ENCODE data around the gene TOM1L2.

TOM1L2 gene

DNA sequence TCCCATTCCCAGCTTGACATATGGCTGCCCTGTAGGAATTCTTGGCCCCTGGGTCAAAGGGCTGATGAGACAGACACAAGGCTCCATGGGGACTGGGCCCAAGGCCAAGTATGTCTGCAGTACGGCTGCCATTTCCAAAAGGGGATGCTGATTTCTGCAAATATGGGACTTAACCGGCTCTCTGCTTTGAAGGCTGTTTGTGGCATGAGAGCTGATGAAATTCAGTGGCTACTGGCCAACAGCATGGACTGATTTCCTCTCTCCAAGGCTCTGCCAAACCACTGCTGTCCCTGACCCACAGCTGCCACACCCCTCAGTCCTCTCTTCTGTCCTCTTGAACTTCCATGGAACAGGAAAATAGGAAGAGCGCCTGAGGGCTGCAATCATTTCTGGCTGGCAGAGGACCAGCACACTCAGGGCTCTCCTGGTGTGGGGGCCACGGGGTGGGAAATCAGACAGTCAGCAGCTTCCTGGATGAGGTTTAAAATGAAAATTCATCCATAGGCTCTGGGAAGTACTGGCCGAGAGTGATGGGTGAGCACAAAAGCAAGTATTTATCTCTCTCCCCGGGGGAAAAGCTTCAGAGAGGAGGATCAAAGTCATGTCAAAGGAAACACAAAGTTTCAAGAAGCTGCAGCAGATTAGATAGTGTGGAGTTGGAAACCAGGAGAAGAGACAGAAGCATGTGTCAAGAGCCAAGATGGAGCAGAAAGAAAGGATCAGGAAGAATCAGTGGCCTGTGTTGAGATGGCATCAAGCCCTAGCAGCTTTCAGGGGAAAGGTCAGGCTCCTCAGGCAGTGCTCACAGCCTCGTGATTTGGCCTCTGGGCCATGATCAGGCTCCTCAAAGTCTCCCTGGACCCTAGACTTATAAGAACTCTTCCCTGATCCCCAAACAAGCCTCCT is 71.3 kb downstream of the TOM1L2 start:
- TF ChIP-seq TCF12 (IDR thresholded peaks at IDR 0.05; ENCODE audit: low read depth), result peak; percentile 63; the same call in 1 of the 2 replicates
- TF ChIP-seq CREB1 (IDR thresholded peaks at IDR 0.05; ENCODE audit: low read depth), result no peak
- TF ChIP-seq, protein P1, sequence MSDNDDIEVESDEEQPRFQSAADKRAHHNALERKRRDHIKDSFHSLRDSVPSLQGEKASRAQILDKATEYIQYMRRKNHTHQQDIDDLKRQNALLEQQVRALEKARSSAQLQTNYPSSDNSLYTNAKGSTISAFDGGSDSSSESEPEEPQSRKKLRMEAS (IDR thresholded peaks at IDR 0.05), result peak; percentile 24; the same call in 1 of the 2 replicates
- TF ChIP-seq FOXM1 (IDR thresholded peaks at IDR 0.05; ENCODE audit: borderline replicate concordance, low read depth), result peak; percentile 72; the same call in 1 of the 2 replicates
- TF ChIP-seq, protein P2, sequence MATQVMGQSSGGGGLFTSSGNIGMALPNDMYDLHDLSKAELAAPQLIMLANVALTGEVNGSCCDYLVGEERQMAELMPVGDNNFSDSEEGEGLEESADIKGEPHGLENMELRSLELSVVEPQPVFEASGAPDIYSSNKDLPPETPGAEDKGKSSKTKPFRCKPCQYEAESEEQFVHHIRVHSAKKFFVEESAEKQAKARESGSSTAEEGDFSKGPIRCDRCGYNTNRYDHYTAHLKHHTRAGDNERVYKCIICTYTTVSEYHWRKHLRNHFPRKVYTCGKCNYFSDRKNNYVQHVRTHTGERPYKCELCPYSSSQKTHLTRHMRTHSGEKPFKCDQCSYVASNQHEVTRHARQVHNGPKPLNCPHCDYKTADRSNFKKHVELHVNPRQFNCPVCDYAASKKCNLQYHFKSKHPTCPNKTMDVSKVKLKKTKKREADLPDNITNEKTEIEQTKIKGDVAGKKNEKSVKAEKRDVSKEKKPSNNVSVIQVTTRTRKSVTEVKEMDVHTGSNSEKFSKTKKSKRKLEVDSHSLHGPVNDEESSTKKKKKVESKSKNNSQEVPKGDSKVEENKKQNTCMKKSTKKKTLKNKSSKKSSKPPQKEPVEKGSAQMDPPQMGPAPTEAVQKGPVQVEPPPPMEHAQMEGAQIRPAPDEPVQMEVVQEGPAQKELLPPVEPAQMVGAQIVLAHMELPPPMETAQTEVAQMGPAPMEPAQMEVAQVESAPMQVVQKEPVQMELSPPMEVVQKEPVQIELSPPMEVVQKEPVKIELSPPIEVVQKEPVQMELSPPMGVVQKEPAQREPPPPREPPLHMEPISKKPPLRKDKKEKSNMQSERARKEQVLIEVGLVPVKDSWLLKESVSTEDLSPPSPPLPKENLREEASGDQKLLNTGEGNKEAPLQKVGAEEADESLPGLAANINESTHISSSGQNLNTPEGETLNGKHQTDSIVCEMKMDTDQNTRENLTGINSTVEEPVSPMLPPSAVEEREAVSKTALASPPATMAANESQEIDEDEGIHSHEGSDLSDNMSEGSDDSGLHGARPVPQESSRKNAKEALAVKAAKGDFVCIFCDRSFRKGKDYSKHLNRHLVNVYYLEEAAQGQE (IDR thresholded peaks at IDR 0.05; ENCODE audit: low read depth), result no peak
- no peak for TF ChIP-seq RAD21 (IDR thresholded peaks at IDR 0.05; ENCODE audit: low read depth)
- TF ChIP-seq CEBPB (IDR thresholded peaks at IDR 0.05), result peak; percentile 76
- no peak for TF ChIP-seq EGR1 (IDR thresholded peaks at IDR 0.05)
- TF ChIP-seq, protein P3, sequence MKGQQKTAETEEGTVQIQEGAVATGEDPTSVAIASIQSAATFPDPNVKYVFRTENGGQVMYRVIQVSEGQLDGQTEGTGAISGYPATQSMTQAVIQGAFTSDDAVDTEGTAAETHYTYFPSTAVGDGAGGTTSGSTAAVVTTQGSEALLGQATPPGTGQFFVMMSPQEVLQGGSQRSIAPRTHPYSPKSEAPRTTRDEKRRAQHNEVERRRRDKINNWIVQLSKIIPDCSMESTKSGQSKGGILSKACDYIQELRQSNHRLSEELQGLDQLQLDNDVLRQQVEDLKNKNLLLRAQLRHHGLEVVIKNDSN (IDR thresholded peaks at IDR 0.05), result no peak
- TF ChIP-seq ZBTB7A (IDR thresholded peaks at IDR 0.05; ENCODE audit: low read depth), result no peak
- TF ChIP-seq EP300 (IDR thresholded peaks at IDR 0.05; ENCODE audit: borderline replicate concordance), result peak; percentile 68; the same call in 1 of the 2 replicates
- TF ChIP-seq TEAD4 (IDR thresholded peaks at IDR 0.05), result peak; percentile 69
- TF ChIP-seq YY1 (IDR thresholded peaks at IDR 0.05; ENCODE audit: low read depth), result peak; percentile 76
- TF ChIP-seq NFIC (IDR thresholded peaks at IDR 0.05), result peak; percentile 93
- no peak for TF ChIP-seq TAF1 (IDR thresholded peaks at IDR 0.05; ENCODE audit: low read depth)

DNA sequence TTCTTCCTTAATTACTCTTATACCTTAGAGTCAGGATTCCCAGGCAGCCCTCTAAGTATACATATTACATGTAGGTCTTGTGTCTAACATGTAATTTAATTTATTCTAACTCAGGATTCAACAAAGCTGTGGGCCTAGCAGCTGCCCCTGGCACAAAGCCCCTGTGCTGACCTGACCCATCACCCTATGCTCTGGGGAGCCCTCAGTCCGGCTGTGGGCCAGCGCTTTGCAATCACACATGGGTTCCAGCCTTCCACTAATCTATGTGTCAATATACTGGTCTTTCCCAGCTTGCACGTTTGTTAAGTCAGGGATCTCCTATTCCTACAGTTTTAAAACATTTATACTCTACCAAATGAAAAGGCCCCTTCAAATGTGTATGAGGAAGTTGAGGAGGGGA is 72.7 kb downstream of the TOM1L2 start:
- TF ChIP-seq, protein P2 (IDR thresholded peaks at IDR 0.05; ENCODE audit: low read depth), result no peak
- TF ChIP-seq YY1 (IDR thresholded peaks at IDR 0.05; ENCODE audit: low read depth) (no peak), CEBPB (IDR thresholded peaks at IDR 0.05) (no peak), NFIC (IDR thresholded peaks at IDR 0.05) (no peak), RAD21 (IDR thresholded peaks at IDR 0.05; ENCODE audit: low read depth) (no peak), EGR1 (IDR thresholded peaks at IDR 0.05) (no peak), EP300 (IDR thresholded peaks at IDR 0.05; ENCODE audit: borderline replicate concordance) (no peak), ZBTB7A (IDR thresholded peaks at IDR 0.05; ENCODE audit: low read depth) (no peak), TEAD4 (IDR thresholded peaks at IDR 0.05) (no peak), CREB1 (IDR thresholded peaks at IDR 0.05; ENCODE audit: low read depth) (no peak), TCF12 (IDR thresholded peaks at IDR 0.05; ENCODE audit: low read depth) (no peak), TAF1 (IDR thresholded peaks at IDR 0.05; ENCODE audit: low read depth) (no peak), FOXM1 (IDR thresholded peaks at IDR 0.05; ENCODE audit: borderline replicate concordance, low read depth) (no peak)
- TF ChIP-seq, protein P1 (IDR thresholded peaks at IDR 0.05), result no peak
- TF ChIP-seq, protein P3 (IDR thresholded peaks at IDR 0.05), result no peak

DNA sequence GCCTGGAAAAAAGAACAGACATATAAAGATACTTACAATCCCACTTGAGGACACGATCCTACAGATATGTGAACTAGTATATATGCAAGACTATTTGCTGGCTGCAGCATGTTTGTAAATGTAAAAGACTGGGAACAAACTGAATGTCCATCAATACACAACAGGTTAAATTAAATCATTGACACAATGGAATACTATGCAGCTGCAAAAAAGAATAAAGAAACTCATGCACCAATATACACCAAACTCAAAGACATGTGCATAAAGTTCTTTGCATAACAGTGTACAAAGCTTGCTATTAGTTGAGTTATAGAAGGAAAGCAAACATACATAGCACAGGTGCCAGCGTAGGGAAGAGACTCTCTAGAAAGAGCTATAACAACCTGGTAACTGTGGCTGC is 73.5 kb downstream of the TOM1L2 start:
- TF ChIP-seq EGR1 (IDR thresholded peaks at IDR 0.05) (no peak), CREB1 (IDR thresholded peaks at IDR 0.05; ENCODE audit: low read depth) (no peak), RAD21 (IDR thresholded peaks at IDR 0.05; ENCODE audit: low read depth) (no peak), TCF12 (IDR thresholded peaks at IDR 0.05; ENCODE audit: low read depth) (no peak), TAF1 (IDR thresholded peaks at IDR 0.05; ENCODE audit: low read depth) (no peak), FOXM1 (IDR thresholded peaks at IDR 0.05; ENCODE audit: borderline replicate concordance, low read depth) (no peak), ZBTB7A (IDR thresholded peaks at IDR 0.05; ENCODE audit: low read depth) (no peak), TEAD4 (IDR thresholded peaks at IDR 0.05) (no peak), YY1 (IDR thresholded peaks at IDR 0.05; ENCODE audit: low read depth) (no peak), EP300 (IDR thresholded peaks at IDR 0.05; ENCODE audit: borderline replicate concordance) (no peak), NFIC (IDR thresholded peaks at IDR 0.05) (no peak), CEBPB (IDR thresholded peaks at IDR 0.05) (no peak)
- TF ChIP-seq, protein P1 (IDR thresholded peaks at IDR 0.05), result no peak
- TF ChIP-seq, protein P3 (IDR thresholded peaks at IDR 0.05), result no peak
- TF ChIP-seq, protein P2 (IDR thresholded peaks at IDR 0.05; ENCODE audit: low read depth), result no peak

Measured in Ishikawa (cell line).